Fibroblast of lung (primary cell): ENCODE results near the gene KRTAP12-4.

ENCODE experiments used
- CTCF ChIP-seq, 2 donors: IDR thresholded peaks in 1 of 2; conservative IDR thresholded peaks in 1 of 2; 1 replicate in 1 of 2; 2 replicates in 1 of 2; pipeline ENCODE4 v1.5.1; 2011 to 2012; ENCODE audit warnings: low read length in 2 of 2, control low read depth in 1 of 2, inconsistent platforms in 1 of 2, low read depth in 1 of 2, mild to moderate bottlenecking in 1 of 2
- EZH2 ChIP-seq: IDR thresholded peaks from 2 replicates; pipeline ENCODE4 v1.5.1; 2012; ENCODE audit warnings: low read length, control low read depth, mild to moderate bottlenecking; ENCODE audit errors: missing control alignments

- TF ChIP-seq CTCF (conservative IDR thresholded peaks at IDR 0.05 in 1 of 2, IDR thresholded peaks at IDR 0.05 in 1 of 2; ENCODE audit: low read depth in 1 of 2, low read length in 2 of 2) (no peak), EZH2 (no peak)
These were observed 41.2 kb upstream of the KRTAP12-4 start for GRCh38 chr21:44695641-44696040.
